Measurements from ENCODE around the gene SCD5. TPM values are rescaled to one million over a fixed set of nuclear protein-coding genes. Genes with fewer than 3 reads are reported as not detected.
"Not testable (repeated sequence)": the region's sequence is repeated elsewhere in the genome, so short reads cannot be mapped to it uniquely, and the experiment has no call there.

Gene SCD5
- total RNA-seq, result 10 to 100 TPM in 1 of 2 donors, 1 to 10 TPM in 1; 9.7 to 14.0 TPM

- Histone ChIP-seq H3K27ac (peak within 1 kb of the TSS; percentile 29 to 64), H3K36me3 (no peaks in the 10 kb centered on the region), H3K27me3 (no peaks in the 10 kb centered on the region), H3K4me1 (peaks cover 0 to 18% of the 10 kb centered on the region in 2 donors), H3K4me3 (peak within 1 kb of the TSS; percentile 59 to 76), H3K9me3 (no peaks in the 10 kb centered on the region)
- DNase-seq (ENCODE audit: low spot score), result peak; percentile 70
- TF ChIP-seq CTCF (IDR thresholded peaks at IDR 0.05), result no peak
Measured at GRCh38 chr4:82798168-82799005, at the start of gene SCD5. TSS of gene SCD5 (minus strand) at chr4:82798796. CDS start at chr4:82798537, 259 bp downstream.

DNA sequence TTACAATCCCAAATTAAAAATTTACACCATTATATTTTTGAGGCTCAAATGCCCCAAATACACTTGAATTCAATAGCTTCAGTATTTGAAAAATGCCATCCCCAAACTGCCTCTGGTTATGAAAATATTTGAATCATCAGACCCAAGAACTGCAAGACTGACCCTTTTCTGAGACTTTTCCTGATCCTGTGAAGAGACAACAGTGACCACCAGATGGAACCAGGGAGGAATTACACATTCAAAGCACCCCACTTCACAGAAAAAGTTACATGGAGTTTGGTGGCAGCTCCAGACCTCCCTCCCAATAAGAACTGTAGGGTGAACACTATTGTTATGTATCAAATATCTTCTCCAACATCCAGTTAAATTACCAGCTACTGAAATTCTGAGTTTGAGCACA is 44.0 kb upstream of the SCD5 start:
- DNase-seq (ENCODE audit: low spot score), result no peak
- Histone ChIP-seq H3K36me3 (peaks cover 87% of the 10 kb centered on the region), H3K4me3 (no peak overlapping the region), H3K4me1 (no peaks in the 10 kb centered on the region), H3K27me3 (no peaks in the 10 kb centered on the region), H3K27ac (no peak overlapping the region), H3K9me3 (no peaks in the 10 kb centered on the region)
- peak in 1 of 2 donors; percentile 11 for TF ChIP-seq CTCF (IDR thresholded peaks at IDR 0.05)

- H3K4me1 ChIP-seq, result no peaks in the 10 kb centered on the region
- no peaks in the 10 kb centered on the region for H3K9me3 ChIP-seq
- TF ChIP-seq CTCF (IDR thresholded peaks at IDR 0.05), result no peak
Measured at GRCh38 chr4:82839624-82840023, 41.0 kb upstream of the SCD5 start.

DNA sequence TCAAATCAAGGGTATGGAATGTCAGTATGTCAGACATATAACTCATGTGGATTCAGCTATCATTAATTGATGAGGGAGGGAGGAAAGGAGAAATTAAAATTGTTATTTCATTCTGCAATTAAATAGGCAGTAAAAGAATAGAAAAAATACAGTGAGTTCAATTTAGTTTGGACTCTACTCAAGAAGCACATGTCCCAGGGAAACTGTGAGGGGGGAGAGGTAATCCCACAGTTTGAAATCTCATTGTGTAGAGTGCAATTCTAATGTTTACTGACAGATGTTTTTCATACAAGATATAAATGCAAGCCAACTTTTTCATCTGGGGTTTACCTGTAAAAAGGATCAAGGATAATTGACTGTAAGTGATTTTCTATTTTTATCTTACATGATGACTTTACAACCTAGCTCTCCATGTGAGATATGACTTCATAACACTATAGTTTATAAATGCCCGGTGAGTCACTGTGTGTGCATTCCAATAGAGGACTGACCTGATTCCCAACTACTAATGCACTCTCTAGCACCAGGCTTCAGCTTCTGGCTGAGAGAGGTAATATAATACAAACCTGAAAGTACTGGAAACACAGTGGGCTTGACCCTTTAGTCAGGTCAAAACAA is 35.2 kb upstream of the SCD5 start:
- Histone ChIP-seq H3K27me3 (no peaks in the 10 kb centered on the region), H3K4me1 (no peaks in the 10 kb centered on the region), H3K9me3 (no peaks in the 10 kb centered on the region), H3K4me3 (no peak overlapping the region), H3K36me3 (peaks cover 54% of the 10 kb centered on the region), H3K27ac (peak overlapping the region in 1 of 2 donors; percentile 56)
- no peak for DNase-seq (ENCODE audit: low spot score)
- no peak for TF ChIP-seq CTCF (IDR thresholded peaks at IDR 0.05)

More at GRCh38 chr4:82839624-82840023, 41.0 kb upstream of the SCD5 start:
- no peak for DNase-seq (ENCODE audit: low spot score)
- no peak overlapping the region for H3K27ac ChIP-seq
- H3K27me3 ChIP-seq, result no peaks in the 10 kb centered on the region
- H3K36me3 ChIP-seq, result peaks cover 90% of the 10 kb centered on the region
- no peak overlapping the region for H3K4me3 ChIP-seq

- H3K9me3 ChIP-seq; DNase-seq (ENCODE audit: low spot score); H3K4me1 ChIP-seq; H3K27ac ChIP-seq; H3K4me3 ChIP-seq; H3K27me3 ChIP-seq: not testable (repeated sequence)
- peaks cover 53% of the 10 kb centered on the region for H3K36me3 ChIP-seq
Measured at GRCh38 chr4:82833060-82833459, 34.5 kb upstream of the SCD5 start.

DNA sequence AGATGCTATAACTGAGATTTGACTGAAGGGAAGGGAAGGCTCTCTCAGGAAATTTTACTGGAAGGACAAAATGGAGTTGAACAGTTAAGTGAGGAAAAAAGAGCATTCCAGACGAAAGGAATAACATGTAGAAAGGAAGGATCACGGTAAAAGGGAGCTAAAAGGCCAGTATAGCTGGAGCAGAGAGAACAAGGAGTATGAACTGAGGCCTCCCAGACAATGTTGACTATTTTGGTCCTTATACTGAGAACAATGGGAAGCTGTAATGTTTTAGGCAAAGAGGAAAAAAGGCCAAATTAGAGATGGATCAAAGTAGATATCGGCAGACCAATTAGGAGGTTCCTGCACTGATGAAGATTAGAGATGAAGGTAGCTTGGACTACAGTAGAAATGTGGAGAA is 26.8 kb upstream of the SCD5 start:
- Histone ChIP-seq H3K36me3 (peaks cover 94% of the 10 kb centered on the region), H3K27me3 (no peaks in the 10 kb centered on the region), H3K4me1 (no peaks in the 10 kb centered on the region), H3K9me3 (no peaks in the 10 kb centered on the region), H3K4me3 (no peak overlapping the region), H3K27ac (no peak overlapping the region)
- TF ChIP-seq CTCF (IDR thresholded peaks at IDR 0.05), result no peak
- no peak for DNase-seq (ENCODE audit: low spot score)

All from right atrium auricular region (tissue), 2 donors.